ENCODE measurements around the gene NACC1.

NACC1 gene

DNA sequence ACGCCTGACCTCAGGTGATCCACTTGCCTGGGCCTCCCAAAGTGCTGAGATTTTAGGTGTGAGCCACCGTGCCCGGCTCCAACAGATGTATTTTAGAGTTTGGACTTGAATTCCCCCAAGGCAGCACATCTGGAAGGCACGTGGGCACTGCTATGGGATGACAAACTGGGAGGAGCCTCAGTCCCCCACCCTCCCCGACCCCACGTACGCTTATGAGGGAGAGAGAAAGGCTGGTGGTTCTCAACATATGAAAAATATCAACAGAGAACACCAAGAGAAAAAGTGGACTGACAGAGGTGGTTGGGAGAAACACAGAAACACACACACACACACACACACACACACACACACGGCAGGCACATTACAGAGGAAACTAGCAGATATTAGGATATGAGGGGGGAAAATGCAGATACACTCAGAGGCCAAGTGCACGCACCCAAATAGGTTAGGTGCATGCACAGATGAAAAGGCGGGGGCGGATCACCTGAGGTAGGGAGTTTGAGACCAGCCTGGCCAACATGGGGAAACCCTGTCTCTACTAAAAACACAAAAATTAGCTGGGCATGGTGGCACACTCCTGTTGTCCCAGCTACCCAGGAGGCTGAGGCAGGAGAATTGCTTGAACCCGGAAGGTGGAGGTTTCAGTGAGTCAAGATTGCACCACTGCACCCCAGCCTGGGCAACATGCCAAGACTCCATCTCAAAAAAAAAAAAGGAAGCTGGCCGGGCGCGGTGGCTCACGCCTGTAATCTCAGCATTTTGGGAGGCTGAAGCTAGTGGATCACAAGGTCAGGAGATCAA is 28.9 kb downstream of the NACC1 start:
- H3K27ac ChIP-seq = no peak overlapping the region
- TF ChIP-seq, protein P1, sequence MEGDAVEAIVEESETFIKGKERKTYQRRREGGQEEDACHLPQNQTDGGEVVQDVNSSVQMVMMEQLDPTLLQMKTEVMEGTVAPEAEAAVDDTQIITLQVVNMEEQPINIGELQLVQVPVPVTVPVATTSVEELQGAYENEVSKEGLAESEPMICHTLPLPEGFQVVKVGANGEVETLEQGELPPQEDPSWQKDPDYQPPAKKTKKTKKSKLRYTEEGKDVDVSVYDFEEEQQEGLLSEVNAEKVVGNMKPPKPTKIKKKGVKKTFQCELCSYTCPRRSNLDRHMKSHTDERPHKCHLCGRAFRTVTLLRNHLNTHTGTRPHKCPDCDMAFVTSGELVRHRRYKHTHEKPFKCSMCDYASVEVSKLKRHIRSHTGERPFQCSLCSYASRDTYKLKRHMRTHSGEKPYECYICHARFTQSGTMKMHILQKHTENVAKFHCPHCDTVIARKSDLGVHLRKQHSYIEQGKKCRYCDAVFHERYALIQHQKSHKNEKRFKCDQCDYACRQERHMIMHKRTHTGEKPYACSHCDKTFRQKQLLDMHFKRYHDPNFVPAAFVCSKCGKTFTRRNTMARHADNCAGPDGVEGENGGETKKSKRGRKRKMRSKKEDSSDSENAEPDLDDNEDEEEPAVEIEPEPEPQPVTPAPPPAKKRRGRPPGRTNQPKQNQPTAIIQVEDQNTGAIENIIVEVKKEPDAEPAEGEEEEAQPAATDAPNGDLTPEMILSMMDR (conservative IDR thresholded peaks at IDR 0.05) = no peak
- TF ChIP-seq ZFX (IDR thresholded peaks at IDR 0.05) = no peak

DNA sequence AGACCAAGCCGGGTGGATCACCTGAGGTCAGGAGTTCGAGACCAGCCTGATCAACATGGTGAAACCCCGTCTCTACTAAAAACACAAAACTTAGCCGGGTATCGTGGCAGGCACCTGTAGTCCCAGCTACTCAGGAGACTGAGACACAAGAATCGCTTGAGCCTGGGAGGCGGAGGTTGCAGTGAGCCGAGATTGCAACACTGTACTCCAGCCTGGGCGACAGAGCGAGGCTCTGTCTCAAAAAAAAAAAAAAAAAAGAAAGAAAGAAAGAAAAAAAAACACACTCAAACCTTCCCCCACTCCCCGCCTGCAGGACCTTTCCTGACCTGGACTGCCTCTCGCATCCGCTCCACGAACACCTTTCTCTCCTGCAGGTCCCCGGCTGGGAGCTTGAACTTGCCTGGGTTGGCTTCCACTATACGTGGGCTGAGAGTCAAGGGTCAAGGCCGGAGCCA is 31.1 kb downstream of the NACC1 start:
- peak overlapping the region; percentile 94 for H3K27ac ChIP-seq

DNA sequence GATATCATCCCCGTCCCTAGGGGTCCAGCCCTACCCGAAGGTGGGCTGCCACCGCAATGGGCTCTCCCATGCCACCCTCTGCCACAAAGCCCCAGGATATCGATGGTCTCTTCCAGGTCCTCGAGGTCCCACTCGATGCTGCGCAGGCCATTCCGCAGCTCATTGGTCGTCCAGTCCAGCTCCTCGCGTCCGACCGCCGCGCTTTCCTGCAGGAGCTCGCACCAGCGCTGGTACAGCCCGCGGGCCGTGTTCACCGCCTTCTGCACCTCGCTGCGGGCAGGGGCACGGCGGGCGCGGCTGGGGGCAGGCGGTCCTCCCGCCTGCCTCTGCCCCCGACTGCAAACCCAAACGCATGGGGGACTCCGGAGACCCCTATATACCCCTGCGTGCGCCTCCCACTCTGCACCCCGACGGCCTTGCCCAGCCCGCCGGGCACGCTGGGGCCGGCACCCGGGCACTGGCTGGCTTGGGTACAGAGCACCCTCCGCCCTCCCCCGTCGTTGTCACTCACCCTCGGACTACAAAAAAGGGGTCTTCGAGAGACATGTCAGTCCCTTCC is 31.6 kb downstream of the NACC1 start:
- peak overlapping the region; percentile 94 for H3K27ac ChIP-seq
- TF ChIP-seq, protein P1 (conservative IDR thresholded peaks at IDR 0.05) = no peak
- peak; percentile 70; the same call in 1 of the 2 replicates for TF ChIP-seq ZFX (IDR thresholded peaks at IDR 0.05)

DNA sequence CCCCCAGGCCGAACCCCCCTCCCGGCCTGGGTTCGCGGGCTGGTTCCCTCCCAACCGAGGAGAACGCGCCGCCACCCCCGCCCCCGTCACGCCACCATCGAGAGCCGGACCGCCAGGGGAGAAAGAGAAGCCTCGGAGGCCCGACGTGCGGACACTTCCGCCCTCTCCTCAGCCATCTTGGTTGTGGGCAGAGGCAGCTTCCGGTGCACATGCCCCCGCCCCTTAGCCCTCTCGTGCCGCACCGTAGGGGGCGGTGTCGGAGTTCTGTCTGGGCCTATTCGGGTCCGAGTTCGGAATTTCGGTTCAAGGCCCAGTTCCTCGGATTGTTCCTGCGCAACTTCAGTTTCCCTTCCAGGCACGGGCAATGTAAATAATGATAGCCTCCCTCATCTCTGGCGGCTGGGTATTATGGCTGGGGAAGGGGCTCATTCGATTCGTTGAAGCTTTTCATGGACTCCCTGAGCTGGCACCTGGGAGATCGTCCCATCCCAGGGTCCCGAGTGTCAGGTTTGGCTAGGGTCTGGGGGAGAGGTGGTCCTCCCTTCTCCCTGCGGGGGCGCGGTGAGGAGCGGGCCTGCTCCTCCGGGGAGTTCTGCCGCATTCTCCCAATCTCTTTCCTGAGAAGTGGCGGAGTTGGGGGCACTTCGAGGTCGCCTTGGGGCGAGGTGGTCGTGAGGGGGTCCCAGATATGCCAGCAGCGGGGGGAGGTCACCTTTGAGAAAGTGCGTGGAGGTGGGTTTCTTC is 32.3 kb downstream of the NACC1 start, which contains the start of the genes IER2 and STX10:
Gene IER2, plus strand, starts transcription at position 225 of the 744 bp plus-strand sequence. CDS start 2,776 bp downstream, outside the sequence.
Gene STX10, minus strand, starts transcription at position 189 of the 744 bp plus-strand sequence. CDS start 202 bp downstream, outside the sequence.
- H3K27ac ChIP-seq = peak within 1 kb of the TSS; percentile 94

DNA sequence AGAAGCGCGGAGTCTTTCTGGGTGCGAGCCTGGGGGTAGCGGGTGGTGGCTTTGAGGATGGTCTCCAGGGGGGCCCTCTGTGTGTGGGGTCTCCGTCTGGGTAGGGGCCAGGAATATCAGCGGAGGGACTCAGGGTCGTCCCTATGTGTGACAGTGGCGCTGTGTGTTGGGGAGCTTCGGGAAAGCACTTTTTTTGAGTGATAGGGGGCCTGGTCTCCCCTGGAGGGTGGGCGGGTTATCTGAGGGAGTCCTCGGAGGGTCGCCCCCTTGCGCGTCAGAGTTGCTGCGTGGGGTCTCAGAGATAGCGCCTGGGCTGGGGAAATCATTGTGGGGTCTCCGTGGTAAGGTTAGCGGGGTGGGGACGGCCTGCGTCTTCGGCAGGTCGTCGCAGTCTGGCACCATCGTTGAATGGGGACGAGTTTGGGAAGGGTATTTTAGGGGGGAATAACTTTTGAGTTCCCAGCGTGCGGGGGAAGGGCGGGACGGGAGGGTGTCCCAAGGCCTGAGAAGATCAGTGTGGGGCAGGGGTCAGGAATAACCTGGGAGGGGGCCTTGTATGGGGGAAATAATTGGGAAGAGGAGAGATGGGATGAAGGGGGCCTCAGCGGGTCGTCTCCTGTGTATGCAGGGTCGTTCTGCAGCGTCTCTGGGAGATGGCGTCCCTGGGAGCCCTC is 33.0 kb downstream of the NACC1 start:
- TF ChIP-seq, protein P1 (conservative IDR thresholded peaks at IDR 0.05) = no peak
- no peak for TF ChIP-seq ZFX (IDR thresholded peaks at IDR 0.05)
- H3K27ac ChIP-seq = peak overlapping the region; percentile 94

More for the DNA sequence above, 32.3 kb downstream of the NACC1 start, which contains the start of the genes IER2 and STX10:
- TF ChIP-seq ZFX (IDR thresholded peaks at IDR 0.05) = no peak

DNA sequence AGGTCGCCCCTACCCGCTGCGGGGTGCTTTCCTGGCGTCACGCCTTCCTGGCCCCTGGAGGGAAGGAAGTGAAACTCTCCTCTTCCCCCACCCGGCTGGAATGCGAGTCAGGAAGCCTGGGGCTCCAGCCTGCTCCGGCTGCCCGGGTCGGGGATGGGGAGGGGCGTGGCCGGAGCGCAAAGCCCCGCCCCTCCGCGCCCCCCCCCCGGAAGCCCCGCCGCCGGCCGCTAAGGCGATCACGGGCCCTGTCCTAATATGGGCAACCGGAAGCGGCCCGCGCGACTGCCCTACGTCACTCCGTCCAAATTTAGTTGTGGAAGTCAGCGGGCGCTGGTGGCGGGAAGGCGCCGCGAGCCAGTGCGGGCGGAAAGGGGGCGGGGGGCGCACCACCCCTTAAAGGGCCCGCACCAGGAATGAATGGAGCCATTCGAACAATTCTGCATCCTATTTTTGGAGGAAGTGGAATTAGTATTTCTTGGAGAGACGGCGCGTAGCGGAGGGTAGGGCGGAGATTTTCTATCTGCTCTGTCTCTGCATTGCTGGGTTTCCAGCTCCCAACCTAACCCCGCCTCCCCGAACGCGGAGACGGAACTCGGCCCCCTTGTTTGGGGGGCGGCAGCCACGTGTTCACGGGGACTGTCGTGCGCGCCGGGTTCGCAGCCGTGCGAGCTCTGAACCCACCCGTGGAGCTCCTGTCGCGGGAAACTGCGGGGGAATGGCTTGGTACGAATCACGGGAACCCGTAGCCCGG is 33.7 kb downstream of the NACC1 start:
- TF ChIP-seq ZFX (IDR thresholded peaks at IDR 0.05) = no peak
- TF ChIP-seq, protein P1 (conservative IDR thresholded peaks at IDR 0.05) = 0 out of 2 replicates have a peak, but pooled peaks have one; percentile 3

DNA sequence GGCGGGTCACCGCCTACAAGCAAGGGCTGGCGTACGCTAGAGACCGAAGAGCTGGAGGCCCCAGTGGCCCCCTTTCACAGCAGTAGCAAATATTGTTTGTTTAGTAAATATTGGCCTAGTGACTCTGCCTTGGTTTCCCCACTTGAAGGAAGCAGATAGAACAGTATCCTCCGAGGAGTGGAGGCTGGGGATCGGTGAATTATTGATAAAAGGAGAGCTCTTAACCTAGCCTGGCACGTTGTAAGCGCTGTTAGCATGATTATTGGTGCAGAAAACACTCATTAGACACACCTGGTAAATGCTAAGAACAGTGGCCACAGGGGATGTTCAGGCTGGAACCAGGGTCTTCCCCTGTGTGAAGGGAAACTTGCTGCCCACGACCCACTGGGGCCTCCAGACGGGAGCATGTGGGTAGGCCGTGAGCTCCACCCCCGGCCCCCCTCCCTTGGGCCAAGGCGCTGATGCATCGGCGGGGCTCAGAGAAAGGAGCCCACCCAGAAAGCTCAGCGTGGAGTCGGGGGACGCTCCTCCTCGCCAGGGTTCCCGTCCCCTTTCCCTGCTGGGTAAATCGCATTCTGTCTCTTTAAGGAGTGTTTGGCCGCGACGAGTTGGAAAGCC is 34.4 kb downstream of the NACC1 start:
- TF ChIP-seq ZFX (IDR thresholded peaks at IDR 0.05) = no peak
- TF ChIP-seq, protein P1 (conservative IDR thresholded peaks at IDR 0.05) = no peak
- peak overlapping the region; percentile 94 for H3K27ac ChIP-seq

More for the DNA sequence above, 33.7 kb downstream of the NACC1 start:
- peak overlapping the region; percentile 94 for H3K27ac ChIP-seq
